Nephron (organoid): ENCODE data around the gene PVALEF.

Experiments used
- H3K27ac Mint-ChIP-seq, 3 experiments: 2 replicates each; pipeline ENCODE4 v1.8.0; 2020; ENCODE audit warnings: mixed read lengths in 3 of 3, mild to moderate bottlenecking in 2 of 3, moderate library complexity in 1 of 3
- H3K27me3 Mint-ChIP-seq: 2 replicates; pipeline ENCODE4 v1.8.0; 2021; ENCODE audit warnings: low read depth, mild to moderate bottlenecking, moderate library complexity, mixed read lengths
- H3K36me3 Mint-ChIP-seq: 2 replicates; pipeline ENCODE4 v1.8.0; 2020; ENCODE audit warnings: low read depth, mixed read lengths
- H3K4me1 Mint-ChIP-seq: 2 replicates; pipeline ENCODE4 v1.8.0; 2020; ENCODE audit warnings: mixed read lengths
- H3K4me3 Mint-ChIP-seq, 3 experiments: 2 replicates each; pipeline ENCODE4 v1.8.0; 2020; ENCODE audit warnings: mild to moderate bottlenecking in 3 of 3, mixed read lengths in 3 of 3, moderate library complexity in 2 of 3
- H3K9me3 Mint-ChIP-seq: 2 replicates; pipeline ENCODE4 v1.8.0; 2020; ENCODE audit warnings: mixed read lengths
- TF ChIP-seq, protein P1 (sequence below), 3 experiments: fragments of 200-600 bp; sonication (generic); IDR thresholded peaks; one replicate each; pipeline ENCODE4 v1.5.0; 2021; ENCODE audit warnings: antibody characterized with exemption in 3 of 3; ENCODE audit not compliant: unreplicated experiment in 3 of 3

The PVALEF gene

DNA sequence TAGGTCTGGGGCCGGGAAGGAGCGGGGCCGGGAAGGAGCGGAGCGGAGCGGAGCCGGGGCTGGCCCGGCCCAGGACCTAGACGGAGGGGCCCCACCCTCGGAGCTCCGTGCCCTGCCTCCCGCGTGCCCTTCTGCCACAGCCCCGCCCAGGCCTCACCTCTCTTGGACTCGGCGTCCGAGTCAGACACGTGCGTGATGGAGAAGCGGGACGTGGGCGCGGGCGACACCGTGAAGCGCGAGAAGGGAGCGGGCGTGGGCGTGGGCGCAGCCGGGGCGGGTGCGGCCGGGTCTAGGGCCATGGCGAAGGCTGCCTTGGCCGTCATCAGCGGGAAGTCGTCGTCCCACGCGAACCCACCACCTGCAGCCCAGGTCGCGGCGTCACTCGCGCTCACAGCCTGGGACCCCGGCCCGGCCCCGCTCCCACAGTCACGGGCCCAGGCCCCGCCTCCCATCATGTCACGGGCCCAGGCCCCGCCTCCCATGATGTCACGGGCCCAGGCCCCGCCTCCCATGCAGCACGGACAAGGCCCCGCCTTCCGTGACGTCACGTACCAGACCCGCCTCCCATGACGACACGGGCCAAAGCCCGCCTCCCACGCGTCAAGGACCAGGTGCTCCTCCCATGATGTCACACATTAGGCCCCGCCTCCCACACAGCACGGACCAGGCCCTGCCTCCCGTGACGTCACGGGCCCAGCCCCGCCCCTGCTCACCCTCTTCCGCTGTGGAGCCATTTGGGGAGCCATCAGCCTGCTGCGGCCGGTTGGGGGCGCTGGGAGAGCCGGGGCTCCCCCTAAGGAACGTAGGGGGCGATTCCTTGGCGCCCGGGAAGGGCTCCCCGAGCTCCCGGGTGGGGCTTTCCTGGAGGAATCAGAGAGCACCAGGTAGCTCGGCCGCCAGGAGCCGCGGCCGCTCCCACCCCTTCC is 45.8 kb upstream of the PVALEF start:
- Mint-ChIP-seq H3K36me3 (no peaks in the 10 kb centered on the region), H3K27me3 (no peaks in the 10 kb centered on the region), H3K4me3 (peak overlapping the region; percentile 65 to 77 (median 72)), H3K27ac (peak overlapping the region in 1 of 3 experiments; percentile 51), H3K9me3 (no peaks in the 10 kb centered on the region), H3K4me1 (peaks cover 5% of the 10 kb centered on the region)
- TF ChIP-seq, protein P1, sequence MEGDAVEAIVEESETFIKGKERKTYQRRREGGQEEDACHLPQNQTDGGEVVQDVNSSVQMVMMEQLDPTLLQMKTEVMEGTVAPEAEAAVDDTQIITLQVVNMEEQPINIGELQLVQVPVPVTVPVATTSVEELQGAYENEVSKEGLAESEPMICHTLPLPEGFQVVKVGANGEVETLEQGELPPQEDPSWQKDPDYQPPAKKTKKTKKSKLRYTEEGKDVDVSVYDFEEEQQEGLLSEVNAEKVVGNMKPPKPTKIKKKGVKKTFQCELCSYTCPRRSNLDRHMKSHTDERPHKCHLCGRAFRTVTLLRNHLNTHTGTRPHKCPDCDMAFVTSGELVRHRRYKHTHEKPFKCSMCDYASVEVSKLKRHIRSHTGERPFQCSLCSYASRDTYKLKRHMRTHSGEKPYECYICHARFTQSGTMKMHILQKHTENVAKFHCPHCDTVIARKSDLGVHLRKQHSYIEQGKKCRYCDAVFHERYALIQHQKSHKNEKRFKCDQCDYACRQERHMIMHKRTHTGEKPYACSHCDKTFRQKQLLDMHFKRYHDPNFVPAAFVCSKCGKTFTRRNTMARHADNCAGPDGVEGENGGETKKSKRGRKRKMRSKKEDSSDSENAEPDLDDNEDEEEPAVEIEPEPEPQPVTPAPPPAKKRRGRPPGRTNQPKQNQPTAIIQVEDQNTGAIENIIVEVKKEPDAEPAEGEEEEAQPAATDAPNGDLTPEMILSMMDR (IDR thresholded peaks at IDR 0.05; ENCODE audit: unreplicated experiment in 3 of 3) = no peak

DNA sequence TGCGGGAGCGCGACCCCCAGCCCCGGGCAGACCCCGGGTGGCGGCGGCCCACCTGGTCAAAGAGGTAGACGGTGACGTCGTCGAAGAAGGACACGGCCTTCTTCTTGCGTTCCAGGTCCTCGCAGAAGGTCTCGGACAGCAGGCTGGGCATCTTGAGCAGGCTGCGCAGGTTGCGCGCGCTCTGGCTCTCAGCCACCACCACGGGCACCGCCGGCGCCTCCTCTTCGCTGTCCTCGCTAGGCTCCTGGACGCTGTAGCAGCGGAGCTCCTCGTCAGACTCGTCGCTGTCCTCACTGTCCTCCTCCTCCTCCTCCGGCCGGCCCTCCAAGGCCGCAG is 45.2 kb upstream of the PVALEF start:
- no peaks in the 10 kb centered on the region for H3K9me3 Mint-ChIP-seq
- TF ChIP-seq, protein P1 (IDR thresholded peaks at IDR 0.05; ENCODE audit: unreplicated experiment in 3 of 3) = no peak
- no peaks in the 10 kb centered on the region for H3K27me3 Mint-ChIP-seq
- no peak overlapping the region for H3K4me3 Mint-ChIP-seq
- no peaks in the 10 kb centered on the region for H3K36me3 Mint-ChIP-seq
- H3K4me1 Mint-ChIP-seq = no peaks in the 10 kb centered on the region
- no peak overlapping the region for H3K27ac Mint-ChIP-seq

DNA sequence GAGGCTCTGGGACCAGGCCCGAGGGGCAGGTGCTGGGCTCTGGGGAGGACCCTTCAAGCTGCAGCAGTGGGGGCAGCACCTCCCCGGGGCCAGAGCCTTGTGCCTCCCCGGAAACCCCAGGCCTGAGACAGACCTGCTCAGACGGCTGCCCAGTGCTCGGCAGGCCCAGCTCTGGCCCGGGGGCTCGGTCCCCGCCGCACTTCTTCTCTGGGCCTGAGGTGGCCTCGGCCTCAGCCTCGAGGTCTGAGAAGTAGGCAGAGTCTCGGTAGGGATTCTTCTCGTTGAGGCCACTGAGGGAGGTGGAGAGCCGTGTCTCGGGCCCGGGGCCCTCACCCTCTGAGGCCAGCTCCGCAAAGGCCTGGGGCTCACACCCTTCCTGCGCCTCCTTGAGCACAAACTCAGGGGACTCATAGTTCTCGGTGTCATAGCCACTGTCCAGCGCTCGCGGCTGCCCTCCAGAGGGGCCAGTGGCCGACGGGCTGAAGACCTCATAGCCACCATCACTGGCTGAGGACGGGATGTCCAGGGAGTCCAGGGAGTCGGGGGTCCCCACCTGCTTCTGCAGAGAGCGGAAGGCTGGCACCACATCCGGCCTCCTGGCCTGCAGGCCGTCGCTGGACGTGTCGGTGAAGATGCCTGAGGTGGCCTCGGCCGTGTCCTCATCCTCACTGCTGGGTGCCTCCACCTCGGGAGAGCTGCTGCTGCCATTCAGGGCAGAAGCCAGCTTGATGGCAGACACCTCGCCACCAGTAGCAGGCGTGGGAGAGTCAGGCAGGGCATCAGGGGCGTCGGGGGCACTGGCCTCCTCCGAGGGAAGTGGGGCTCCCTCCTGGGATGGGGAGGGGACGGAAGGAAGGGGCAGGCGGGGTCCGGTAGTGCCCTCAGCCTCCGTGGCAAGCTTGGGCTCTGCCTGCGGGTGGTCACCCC is 44.3 kb upstream of the PVALEF start:
- Mint-ChIP-seq H3K27ac (no peak overlapping the region), H3K4me3 (no peak overlapping the region), H3K27me3 (no peaks in the 10 kb centered on the region), H3K36me3 (no peaks in the 10 kb centered on the region), H3K4me1 (no peaks in the 10 kb centered on the region), H3K9me3 (no peaks in the 10 kb centered on the region)
- TF ChIP-seq, protein P1 (IDR thresholded peaks at IDR 0.05; ENCODE audit: unreplicated experiment in 3 of 3) = no peak

DNA sequence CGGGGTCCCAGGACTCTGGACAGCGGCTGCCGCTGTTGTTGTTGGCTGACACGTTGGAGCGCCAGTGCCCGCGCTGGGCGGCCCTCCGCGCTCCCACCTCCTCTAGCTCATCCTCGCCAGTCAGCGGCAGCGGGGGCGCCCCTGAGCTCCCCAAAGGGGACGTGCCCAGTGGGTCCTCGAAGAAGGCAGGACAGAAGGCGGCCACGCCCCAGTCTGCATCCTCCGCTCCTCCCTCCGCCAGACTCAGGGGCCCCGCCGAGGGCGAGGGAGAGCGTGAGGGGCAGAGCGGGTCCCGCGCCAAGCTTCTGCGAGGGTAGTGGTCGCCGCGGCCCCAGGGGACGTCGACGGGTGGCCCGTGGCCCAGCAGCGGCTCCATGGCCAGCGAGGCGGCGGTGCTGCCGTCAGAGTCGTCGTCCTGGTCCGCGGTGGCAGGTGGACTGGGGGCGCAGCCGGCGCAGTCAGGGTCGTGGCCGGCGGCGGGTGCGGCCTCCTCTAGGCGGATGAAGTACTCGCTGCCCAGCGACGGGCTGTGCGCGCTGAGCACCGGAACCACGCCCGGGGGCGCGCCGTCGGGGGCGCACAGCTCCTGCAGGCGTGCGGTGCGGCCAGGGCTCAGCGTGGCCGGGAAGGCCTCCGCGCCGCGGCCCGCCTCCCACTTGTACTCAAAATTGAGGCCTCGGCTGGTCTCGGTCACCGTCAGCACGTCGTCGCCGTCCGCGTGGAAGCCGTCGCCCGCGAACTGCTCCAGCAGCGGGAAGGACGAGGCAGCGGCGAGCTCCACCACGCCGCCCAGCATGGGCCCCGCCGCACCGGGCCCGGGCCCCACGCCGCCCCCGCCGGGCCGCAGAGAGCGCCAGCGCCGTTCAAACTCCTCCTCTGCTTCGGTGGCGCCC is 43.2 kb upstream of the PVALEF start:
- TF ChIP-seq, protein P1 (IDR thresholded peaks at IDR 0.05; ENCODE audit: unreplicated experiment in 3 of 3) = no peak
- Mint-ChIP-seq H3K4me3 (no peak overlapping the region), H3K27me3 (no peaks in the 10 kb centered on the region), H3K36me3 (no peaks in the 10 kb centered on the region), H3K9me3 (no peaks in the 10 kb centered on the region), H3K4me1 (no peaks in the 10 kb centered on the region), H3K27ac (no peak overlapping the region)
